Retinal pigment epithelial cell (primary cell): ENCODE results near the gene SLC38A2.

Experiments
- DNase-seq: peaks from one replicate; pipeline ENCODE4 v3.0.0-alpha.2; 2010; ENCODE audit warnings: low read depth
- H3K4me3 ChIP-seq: 2 replicates; pipeline ENCODE4 v1.5.1; 2011; ENCODE audit warnings: mild to moderate bottlenecking, low read length, control low read depth, moderate library complexity
- CTCF ChIP-seq: conservative IDR thresholded peaks from 2 replicates; pipeline ENCODE4 v1.5.1; 2011; ENCODE audit warnings: low read depth, low read length, control low read depth, inconsistent platforms

The SLC38A2 gene

GRCh38 chr12:46320731-46321130, 51.8 kb downstream of the SLC38A2 start:
- DNase-seq = no peak
- TF ChIP-seq CTCF = no peak
- no peak overlapping the region for H3K4me3 ChIP-seq

- TF ChIP-seq CTCF = no peak
- DNase-seq = no peak
- H3K4me3 ChIP-seq = no peak overlapping the region
These were observed 54.5 kb downstream of the SLC38A2 start for GRCh38 chr12:46318037-46318436.
